OCI-LY7 (cell line): ENCODE results near the gene GLIS1. TPM values are rescaled to one million over a fixed set of nuclear protein-coding genes. Genes with fewer than 3 reads are reported as not detected.

Experiments
- BruUV-seq: library from RNA; stranded (reverse); fragments of 400-500 nt; replicated peaks from 2 replicates; lab custom pipeline; 2021; lab: Mats Ljungman, UMichigan
- CTCF ChIA-PET: fragments of 300-600 bp; sonication (Branson Sonifier 250); formaldehyde crosslinking; loops from one replicate; lab custom pipeline; 2022; ENCODE audit warnings: antibody characterized with exemption; ENCODE audit not compliant: unreplicated experiment; lab: Charles Lee
- POLR2A ChIA-PET: fragments of 300-600 bp; sonication (Branson Sonifier 250); formaldehyde crosslinking; loops from one replicate; lab custom pipeline; 2022; ENCODE audit warnings: antibody characterized with exemption; lab: Charles Lee
- DNase-seq: peaks from one replicate; pipeline ENCODE4 v3.0.0-alpha.2; 2015; ENCODE audit warnings: low spot score
- H2AFZ ChIP-seq: fragments of 200-600 bp; sonication (generic), shearing (Covaris generic); 2 replicates; pipeline ENCODE4 v1.6.1; 2014; ENCODE audit warnings: mild to moderate bottlenecking, antibody characterized with exemption, low read length, moderate library complexity
- H3K27ac ChIP-seq: fragments of 200-600 bp; sonication (generic); 2 replicates; pipeline ENCODE4 v1.5.1; 2014; ENCODE audit warnings: mixed run types, low read depth, mild to moderate bottlenecking, moderate library complexity, low read length, inconsistent platforms; ENCODE audit not compliant: poor library complexity, severe bottlenecking
- H3K36me3 ChIP-seq: fragments of 200-600 bp; sonication (generic); 2 replicates; pipeline ENCODE4 v1.6.1; 2014; ENCODE audit warnings: mild to moderate bottlenecking, antibody characterized with exemption, low read length, moderate library complexity, mixed read lengths; ENCODE audit not compliant: insufficient read depth
- H3K4me1 ChIP-seq: fragments of 200-600 bp; sonication (generic); 2 replicates; pipeline ENCODE4 v1.5.1; 2014; ENCODE audit warnings: mild to moderate bottlenecking, low read length; ENCODE audit not compliant: insufficient read depth, poor library complexity, severe bottlenecking
- H3K4me2 ChIP-seq: fragments of 200-600 bp; sonication (generic); 2 replicates; pipeline ENCODE4 v1.6.1; 2014; ENCODE audit warnings: mild to moderate bottlenecking, low read length
- H3K4me3 ChIP-seq: fragments of 200-600 bp; sonication (generic); 2 replicates; pipeline ENCODE4 v1.5.1; 2014; ENCODE audit warnings: mild to moderate bottlenecking, low read depth, low read length; ENCODE audit not compliant: poor library complexity, severe bottlenecking
- H3K79me2 ChIP-seq: fragments of 200-600 bp; sonication (generic); 2 replicates; pipeline ENCODE4 v1.6.1; 2016; ENCODE audit warnings: low read depth, mild to moderate bottlenecking, low read length, moderate library complexity, mixed read lengths; ENCODE audit not compliant: insufficient read depth
- H3K9me2 ChIP-seq: fragments of 200-600 bp; sonication (generic); 2 replicates; pipeline ENCODE4 v1.6.1; 2016; ENCODE audit warnings: mild to moderate bottlenecking, low read length, mixed read lengths; ENCODE audit not compliant: insufficient read depth
- H3K9me3 ChIP-seq: fragments of 200-600 bp; sonication (generic); 2 replicates; pipeline ENCODE4 v1.6.1; 2014; ENCODE audit warnings: mild to moderate bottlenecking, mixed run types, low read length, mixed read lengths
- H4K20me1 ChIP-seq: fragments of 200-600 bp; sonication (generic); 2 replicates; pipeline ENCODE4 v1.6.1; 2014; ENCODE audit warnings: mild to moderate bottlenecking, antibody characterized with exemption, low read length, moderate library complexity, mixed read lengths; ENCODE audit not compliant: insufficient read depth
- EZH2phosphoT487 ChIP-seq: fragments of 200-600 bp; sonication (generic); IDR thresholded peaks from 2 replicates; pipeline ENCODE4 v1.6.1; 2018; ENCODE audit warnings: low read depth, borderline replicate concordance, mild to moderate bottlenecking, mixed run types, antibody characterized with exemption, low read length, moderate library complexity, mixed read lengths
- intact Hi-C: fragments of 100-400 bp; cut with micrococcal nuclease; formaldehyde crosslinking; loops from one replicate; pipeline ENCODE4 v1.10.0; 2022; ENCODE audit not compliant: unreplicated experiment
- total RNA-seq, 2 experiments: library from RNA; depleted of rRNA in 1 of 2; stranded (reverse); fragments of >200 nt in 1 of 2; shearing (Covaris generic) in 1 of 2; gene quantifications; 2 replicates each; pipeline ENCODE4 v1.2.3, GENCODE V29; 2014 to 2022
- TF ChIP-seq, protein P1 (sequence below): fragments of 200-600 bp; sonication (generic); conservative IDR thresholded peaks from 2 replicates; pipeline ENCODE4 v1.5.1; 2014; ENCODE audit warnings: mild to moderate bottlenecking, antibody characterized with exemption, low read length, moderate library complexity, mixed read lengths

The GLIS1 gene
- total RNA-seq, 2 experiments from 2014 or later: not detected

GRCh38 chr1:53508056-53508990 is 230.6 kb downstream of the GLIS1 start:
- H3K4me2 ChIP-seq: no peak overlapping the region
- BruUV-seq: no TSS peak
- no peaks in the 10 kb centered on the region for H3K9me3 ChIP-seq
- no peak for DNase-seq
- ChIA-PET CTCF (no interaction called here), POLR2A (no interaction called here)
- intact Hi-C loops: no loop called here
- H3K27ac ChIP-seq: no peak overlapping the region
- no peak overlapping the region for H2AFZ ChIP-seq
- no peaks in the 10 kb centered on the region for H4K20me1 ChIP-seq
- no peaks in the 10 kb centered on the region for H3K36me3 ChIP-seq
- H3K79me2 ChIP-seq: no peaks in the 10 kb centered on the region
- no peaks in the 10 kb centered on the region for H3K9me2 ChIP-seq
- TF ChIP-seq, protein P1, sequence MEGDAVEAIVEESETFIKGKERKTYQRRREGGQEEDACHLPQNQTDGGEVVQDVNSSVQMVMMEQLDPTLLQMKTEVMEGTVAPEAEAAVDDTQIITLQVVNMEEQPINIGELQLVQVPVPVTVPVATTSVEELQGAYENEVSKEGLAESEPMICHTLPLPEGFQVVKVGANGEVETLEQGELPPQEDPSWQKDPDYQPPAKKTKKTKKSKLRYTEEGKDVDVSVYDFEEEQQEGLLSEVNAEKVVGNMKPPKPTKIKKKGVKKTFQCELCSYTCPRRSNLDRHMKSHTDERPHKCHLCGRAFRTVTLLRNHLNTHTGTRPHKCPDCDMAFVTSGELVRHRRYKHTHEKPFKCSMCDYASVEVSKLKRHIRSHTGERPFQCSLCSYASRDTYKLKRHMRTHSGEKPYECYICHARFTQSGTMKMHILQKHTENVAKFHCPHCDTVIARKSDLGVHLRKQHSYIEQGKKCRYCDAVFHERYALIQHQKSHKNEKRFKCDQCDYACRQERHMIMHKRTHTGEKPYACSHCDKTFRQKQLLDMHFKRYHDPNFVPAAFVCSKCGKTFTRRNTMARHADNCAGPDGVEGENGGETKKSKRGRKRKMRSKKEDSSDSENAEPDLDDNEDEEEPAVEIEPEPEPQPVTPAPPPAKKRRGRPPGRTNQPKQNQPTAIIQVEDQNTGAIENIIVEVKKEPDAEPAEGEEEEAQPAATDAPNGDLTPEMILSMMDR: no peak
- no peak for TF ChIP-seq EZH2phosphoT487
- no peak overlapping the region for H3K4me3 ChIP-seq
- no peaks in the 10 kb centered on the region for H3K4me1 ChIP-seq

DNA sequence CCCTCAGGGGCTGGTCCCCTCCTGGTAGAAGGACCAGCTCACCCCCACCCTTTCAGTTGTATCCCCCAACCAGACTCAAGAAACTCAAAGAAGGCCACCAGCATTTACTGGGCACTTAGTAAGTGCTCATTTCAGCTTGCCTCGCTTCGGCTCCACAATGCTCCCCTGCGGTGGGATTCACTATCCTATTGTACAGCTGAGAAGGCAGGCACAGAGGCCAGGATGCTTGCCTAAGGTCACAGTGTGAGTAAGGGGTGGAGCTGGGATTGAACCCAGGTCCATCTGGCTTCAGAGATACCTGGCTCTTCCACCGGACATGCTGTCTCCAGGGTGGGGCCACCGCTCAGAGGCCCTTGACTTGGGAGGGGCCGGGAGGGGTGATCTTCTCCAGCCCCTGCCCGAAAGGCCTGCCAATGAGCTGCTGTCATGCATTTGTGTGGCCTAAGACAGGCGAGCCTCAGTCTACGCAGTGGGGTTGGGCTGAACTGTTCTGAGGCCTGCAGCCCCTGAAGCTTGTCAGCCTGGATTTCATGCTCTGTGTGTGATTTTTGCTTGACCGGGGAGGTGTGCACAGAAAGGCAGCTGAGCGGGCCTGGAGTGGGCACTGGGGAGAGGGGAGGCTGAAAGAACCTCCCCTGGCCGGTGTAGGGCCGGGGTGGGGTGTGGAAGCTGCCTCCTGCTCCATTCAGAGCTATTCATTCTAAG is 231.7 kb downstream of the GLIS1 start:
- H3K27ac ChIP-seq: no peak overlapping the region
- no peaks in the 10 kb centered on the region for H3K9me3 ChIP-seq
- BruUV-seq: no TSS peak
- TF ChIP-seq, protein P1: no peak
- no peak for TF ChIP-seq EZH2phosphoT487
- POLR2A ChIA-PET: no interaction called here
- CTCF ChIA-PET: no interaction called here
- H3K9me2 ChIP-seq: no peaks in the 10 kb centered on the region
- H2AFZ ChIP-seq: no peak overlapping the region
- no peak overlapping the region for H3K4me3 ChIP-seq
- H3K79me2 ChIP-seq: no peaks in the 10 kb centered on the region
- intact Hi-C loops: no loop called here
- DNase-seq: no peak
- no peaks in the 10 kb centered on the region for H3K4me1 ChIP-seq
- H4K20me1 ChIP-seq: no peaks in the 10 kb centered on the region
- H3K4me2 ChIP-seq: no peak overlapping the region
- no peaks in the 10 kb centered on the region for H3K36me3 ChIP-seq
